ENCODE data around the gene MDK.

MDK gene

GRCh38 chr11:46383974-46384701 lies 2.7 kb downstream of the MDK start:
- DNase-seq, result no peak

GRCh38 chr11:46385169-46386004 lies 3.9 kb downstream of the MDK start:
- no peak for DNase-seq

- DNase-seq, result no peak
Measured at GRCh38 chr11:46386005-46386578, 4.6 kb downstream of the MDK start.

- no peak for DNase-seq
Measured at GRCh38 chr11:46386674-46387073, 5.2 kb downstream of the MDK start.

- no peak for DNase-seq
Measured at GRCh38 chr11:46387456-46387855, 6.0 kb downstream of the MDK start.

- DNase-seq, result no peak
Measured at GRCh38 chr11:46387919-46388618, 6.6 kb downstream of the MDK start.

GRCh38 chr11:46388619-46389449 lies 7.4 kb downstream of the MDK start:
- DNase-seq, result no peak

- no peak for DNase-seq
Measured at GRCh38 chr11:46389450-46390330, 8.2 kb downstream of the MDK start.

- DNase-seq, result no peak
Measured at GRCh38 chr11:46390331-46391171, 9.1 kb downstream of the MDK start.

GRCh38 chr11:46391186-46391577 lies 9.7 kb downstream of the MDK start:
- DNase-seq, result no peak

- DNase-seq, result no peak
Measured at GRCh38 chr11:46391578-46392420, 10.3 kb downstream of the MDK start, which contains the start of gene CHRM4. CHRM4 (minus strand) TSS chr11:46391776; CDS start chr11:46386557, 5,219 bp downstream.

- DNase-seq, result no peak
Measured at GRCh38 chr11:46392421-46393230, 11.2 kb downstream of the MDK start.

- DNase-seq, result no peak
Measured at GRCh38 chr11:46393231-46393616, 11.8 kb downstream of the MDK start.

GRCh38 chr11:46393759-46394158 lies 12.3 kb downstream of the MDK start:
- no peak for DNase-seq

- no peak for DNase-seq
Measured at GRCh38 chr11:46397526-46397925, 16.1 kb downstream of the MDK start.

GRCh38 chr11:46402957-46403902 lies 21.8 kb downstream of the MDK start:
- DNase-seq, result no peak

GRCh38 chr11:46404476-46405017 lies 23.1 kb downstream of the MDK start:
- no peak for DNase-seq
